GM18520 (cell line): ENCODE data around the gene RAD51B.
"Not testable (repeated sequence)": the region's sequence is repeated elsewhere in the genome, so short reads cannot be mapped to it uniquely, and the experiment has no call there.

Source experiments
- ATAC-seq: cut with Tn5 transposase; IDR thresholded peaks from one replicate; pipeline ENCODE4 v1.9.1; 2021; ENCODE audit not compliant: unreplicated experiment

Gene RAD51B

GRCh38 chr14:68074765-68075381 is 255.3 kb downstream of the RAD51B start:
- no peak for ATAC-seq

GRCh38 chr14:68075382-68076029 is 255.9 kb downstream of the RAD51B start:
- no peak for ATAC-seq

GRCh38 chr14:68076451-68076850 is 256.9 kb downstream of the RAD51B start:
- no peak for ATAC-seq

GRCh38 chr14:68079941-68080697 is 260.5 kb downstream of the RAD51B start:
- ATAC-seq: no peak

- no peak for ATAC-seq
Observed at GRCh38 chr14:68081489-68081888, 261.9 kb downstream of the RAD51B start.

GRCh38 chr14:68082698-68083291 is 263.2 kb downstream of the RAD51B start:
- no peak for ATAC-seq

GRCh38 chr14:68084256-68084655 is 264.7 kb downstream of the RAD51B start:
- ATAC-seq: no peak

- ATAC-seq: no peak
Observed at GRCh38 chr14:68085742-68086141, 266.2 kb downstream of the RAD51B start.

- no peak for ATAC-seq
Observed at GRCh38 chr14:68088451-68088854, 268.9 kb downstream of the RAD51B start.

GRCh38 chr14:68089146-68089731 is 269.7 kb downstream of the RAD51B start:
- ATAC-seq: no peak

GRCh38 chr14:68094158-68094557 is 274.6 kb downstream of the RAD51B start:
- ATAC-seq: no peak

- no peak for ATAC-seq
Observed at GRCh38 chr14:68094752-68095151, 275.2 kb downstream of the RAD51B start.

GRCh38 chr14:68097727-68098126 is 278.1 kb downstream of the RAD51B start:
- ATAC-seq: no peak

- no peak for ATAC-seq
Observed at GRCh38 chr14:68098834-68099233, 279.3 kb downstream of the RAD51B start.

GRCh38 chr14:68099495-68100045 is 280.0 kb downstream of the RAD51B start:
- no peak for ATAC-seq

- not testable (repeated sequence) for ATAC-seq
Observed at GRCh38 chr14:68101715-68102301, 282.2 kb downstream of the RAD51B start.

GRCh38 chr14:68103853-68104252 is 284.3 kb downstream of the RAD51B start:
- ATAC-seq: no peak

GRCh38 chr14:68104518-68104917 is 284.9 kb downstream of the RAD51B start:
- ATAC-seq: no peak

- no peak for ATAC-seq
Observed at GRCh38 chr14:68105816-68106215, 286.2 kb downstream of the RAD51B start.

- ATAC-seq: no peak
Observed at GRCh38 chr14:68106456-68106855, 286.9 kb downstream of the RAD51B start.

GRCh38 chr14:68106905-68107304 is 287.3 kb downstream of the RAD51B start:
- no peak for ATAC-seq
